Lower leg skin (tissue), 4 donors: Measurements from ENCODE around the gene ASB10. TPM values are rescaled to one million over a fixed set of nuclear protein-coding genes. Genes with fewer than 3 reads are reported as not detected.

Experiments
- DNase-seq, 2 donors: peaks; one replicate each; pipeline ENCODE4 v3.0.0-alpha.2; 2019; ENCODE audit warnings: low spot score in 2 of 2
- H3K4me3 ChIP-seq: fragments of 200-600 bp; sonication (generic); 2 replicates; pipeline ENCODE4 v1.5.1; 2017; ENCODE audit warnings: mild to moderate bottlenecking, low read depth; ENCODE audit not compliant: poor library complexity, severe bottlenecking
- CTCF ChIP-seq, 3 donors: fragments of 450-650 bp; IDR thresholded peaks; one replicate each; pipeline ENCODE4 v1.5.1; 2016; ENCODE audit warnings: antibody characterized with exemption in 3 of 3, mild to moderate bottlenecking in 3 of 3, moderate library complexity in 2 of 3
- POLR2A ChIP-seq, 2 donors: fragments of 450-650 bp; IDR thresholded peaks; one replicate each; pipeline ENCODE4 v1.6.1; 2016 to 2017; ENCODE audit warnings: antibody characterized with exemption in 2 of 2, mild to moderate bottlenecking in 1 of 2, moderate library complexity in 1 of 2
- WGBS, 2 donors: methylation state at CpG; one replicate each; pipeline ENCODE4 v1.1.5; 2018; 5-methylcytosine and 5-hydroxymethylcytosine counted together
- intact Hi-C: fragments of 100-400 bp; cut with DNase I; formaldehyde crosslinking; loops from one replicate; pipeline ENCODE4 v1.15.0; 2023; ENCODE audit warnings: low total_unique reads
- total RNA-seq, 4 donors: library from RNA; depleted of rRNA; stranded (reverse); fragments of >200 nt; gene quantifications; one replicate each; pipeline ENCODE4 v1.1.0, GENCODE V29; 2016

Gene ASB10
- total RNA-seq, 4 donors from 2014 or later, result not detected

- TF ChIP-seq CTCF (IDR thresholded peaks at IDR 0.05) (no peak), POLR2A (IDR thresholded peaks at IDR 0.05) (no peak)
- WGBS, 2 donors, result 75 to 80% methylated on average over 16 of the region's 16 CpGs
Measured at GRCh38 chr7:151175047-151175792, 11.8 kb downstream of the ASB10 start.

GRCh38 chr7:151174246-151175046 is 12.6 kb downstream of the ASB10 start:
- WGBS, 2 donors, result 56 to 62% methylated on average over 63 to 70 of the region's 77 CpGs
- H3K4me3 ChIP-seq, result no peak overlapping the region
- DNase-seq, result peak in 1 of 2 donors; percentile 86
- no peak for TF ChIP-seq POLR2A (IDR thresholded peaks at IDR 0.05)
- no peak for TF ChIP-seq CTCF (IDR thresholded peaks at IDR 0.05)
- intact Hi-C loops, result loop anchor here (5.0 kb wide), 1 partner anchor 52 kb away; no protein-coding TSS in a partner anchor

More at GRCh38 chr7:151175047-151175792, 11.8 kb downstream of the ASB10 start:
- intact Hi-C loops, result no loop called here
- peak in 1 of 2 donors; percentile 42 for DNase-seq
- H3K4me3 ChIP-seq, result no peak overlapping the region

GRCh38 chr7:151173386-151174245 is 13.4 kb downstream of the ASB10 start:
- intact Hi-C loops, result loop anchor here (5.0 kb wide), 1 partner anchor 51 kb away; no protein-coding TSS in a partner anchor
- TF ChIP-seq CTCF (IDR thresholded peaks at IDR 0.05) (no peak), POLR2A (IDR thresholded peaks at IDR 0.05) (no peak)
- WGBS, 2 donors, result 82 to 85% methylated on average over 43 of the region's 43 CpGs
- peak in 1 of 2 donors; percentile 82 for DNase-seq
- H3K4me3 ChIP-seq, result no peak overlapping the region

- H3K4me3 ChIP-seq, result no peak overlapping the region
- 21 to 23% methylated on average over 33 to 42 of the region's 42 CpGs for WGBS, 2 donors
- no peak for TF ChIP-seq POLR2A (IDR thresholded peaks at IDR 0.05)
- TF ChIP-seq CTCF (IDR thresholded peaks at IDR 0.05), result peak in 1 of 3 donors; percentile 98
- DNase-seq, result peak; percentile 59 to 96
- intact Hi-C loops, result loop anchor here (5.0 kb wide), 1 partner anchor 50 kb away; no protein-coding TSS in a partner anchor
Measured at GRCh38 chr7:151172273-151173141, 14.5 kb downstream of the ASB10 start.
